Measurements from ENCODE around the gene PSMB2. TPM values are rescaled to one million over a fixed set of nuclear protein-coding genes. Genes with fewer than 3 reads are reported as not detected.

The PSMB2 gene
- total RNA-seq, 1 experiment from 2014 or later: 86.0 TPM

DNA sequence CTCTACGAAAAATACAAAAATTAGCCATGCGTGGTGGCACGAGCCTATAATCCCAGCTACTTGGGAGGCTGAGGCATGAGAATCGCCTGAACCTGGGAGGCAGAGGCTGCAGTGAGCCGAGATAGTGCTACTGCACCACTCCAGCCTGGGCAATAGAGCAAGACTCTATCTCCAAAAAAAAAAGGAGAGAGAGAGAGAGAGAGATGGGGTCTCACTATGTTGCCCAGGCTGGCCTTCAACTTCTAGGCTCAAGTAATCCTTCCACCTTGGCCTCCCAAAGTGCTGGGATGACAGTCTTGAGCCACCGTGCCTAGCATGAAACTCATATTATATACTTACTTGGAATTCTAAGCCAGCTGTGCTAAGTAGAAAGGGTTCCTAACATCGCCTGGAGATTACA lies 29.7 kb downstream of the PSMB2 start:
- no peaks in the 10 kb centered on the region for H4K20me1 ChIP-seq (ENCODE audit: control insufficient read depth, insufficient read depth, insufficient read length)
- H3K36me3 Mint-ChIP-seq (ENCODE audit: insufficient read depth in 1 of 3, low read depth in 3 of 3): peaks cover 20 to 45% (median 37%) of the 10 kb centered on the region in 3 experiments; a peak in 6 of 7 replicates

More for the DNA sequence above, 29.7 kb downstream of the PSMB2 start:
- Histone ChIP-seq H3K27me3 (ENCODE audit: insufficient read depth, low read length) (no peaks in the 10 kb centered on the region), H2BK20ac (ENCODE audit: low read depth, low read length, poor library complexity, severe bottlenecking) (no peak overlapping the region), H2BK120ac (ENCODE audit: low read depth, low read length, poor library complexity, severe bottlenecking) (no peak overlapping the region), H4K5ac (ENCODE audit: insufficient read length, low read depth, low read length) (no peak overlapping the region), H3K14ac (ENCODE audit: insufficient read depth, low read length) (no peak overlapping the region), H3K56ac (ENCODE audit: insufficient read length, low read depth, low read length) (no peak overlapping the region), H2AK5ac (ENCODE audit: insufficient read length, low read length) (no peak overlapping the region), H3K9ac (ENCODE audit: extremely low read depth, insufficient read length, low read length) (no peak overlapping the region), H3K4ac (ENCODE audit: low read depth, low read length) (no peak overlapping the region), H3K18ac (ENCODE audit: insufficient read length, low read depth, low read length) (no peak overlapping the region), H3K23ac (ENCODE audit: insufficient read length, low read depth, low read length) (no peak overlapping the region), H2AFZ (ENCODE audit: low read length) (no peak overlapping the region), H2BK5ac (ENCODE audit: insufficient read length, low read length) (no peak overlapping the region), H3K4me2 (ENCODE audit: insufficient read depth, insufficient read length, low read length) (no peak overlapping the region), H3K4me1 (ENCODE audit: insufficient read depth, low read length) (no peaks in the 10 kb centered on the region), H3K9me3 (ENCODE audit: control insufficient read depth, low read depth, low read length) (no peaks in the 10 kb centered on the region), H4K8ac (replicated peaks; ENCODE audit: insufficient read length, low read depth, low read length) (no peak overlapping the region), H3K79me2 (ENCODE audit: insufficient read depth, low read length) (no peaks in the 10 kb centered on the region), H2BK12ac (ENCODE audit: insufficient read length, low read depth, low read length) (no peak overlapping the region), H2BK15ac (ENCODE audit: low read depth, low read length) (no peak overlapping the region), H3K23me2 (ENCODE audit: insufficient read length, low read depth, low read length, poor library complexity, severe bottlenecking) (no peaks in the 10 kb centered on the region), H3T11ph (ENCODE audit: low read length) (no peak overlapping the region), H4K91ac (ENCODE audit: insufficient read length, low read depth, low read length) (no peak overlapping the region), H3K79me1 (ENCODE audit: insufficient read depth, low read depth, low read length, poor library complexity, severe bottlenecking) (peaks cover 3% of the 10 kb centered on the region), H3K27ac (ENCODE audit: insufficient read length, low read depth, low read length) (no peak overlapping the region)
- Mint-ChIP-seq H3K27ac (no peak overlapping the region), H3K9me3 (no peaks in the 10 kb centered on the region), H3K4me1 (peaks cover 8 to 11% of the 10 kb centered on the region in 2 experiments), H3K27me3 (ENCODE audit: low read depth) (no peaks in the 10 kb centered on the region), H3K4me3 (no peak overlapping the region)
- TF ChIP-seq CTCF (conservative IDR thresholded peaks at IDR 0.05): no peak
- no peak for DNase-seq
- no CpG with 5 or more reads among the region's 7 CpGs for WGBS (ENCODE audit: extremely low coverage, insufficient read length, low lambda C conversion rate)

Data from H9 (cell line).